MCF 10A (cell line): Measurements from ENCODE around the gene NR3C2. TPM values are rescaled to one million over a fixed set of nuclear protein-coding genes. Genes with fewer than 3 reads are reported as not detected.

Experiments
- BruUV-seq: library from RNA; stranded (reverse); fragments of 400-500 nt; replicated peaks from 2 replicates; lab custom pipeline; 2021; lab: Mats Ljungman, UMichigan
- CTCF ChIA-PET: fragments of 300-600 bp; sonication (Branson Sonifier 250); formaldehyde crosslinking; extraction: SDS; loops from one replicate; lab custom pipeline; 2021; ENCODE audit warnings: antibody characterized with exemption, inconsistent platforms; lab: Yijun Ruan, JAX
- POLR2A ChIA-PET: fragments of 300-600, 350-650 bp; sonication (Branson Sonifier 250); formaldehyde crosslinking; extraction: SDS; loops from one replicate; lab custom pipeline; 2020; ENCODE audit warnings: antibody characterized with exemption, inconsistent platforms; lab: Yijun Ruan, JAX
- DNase-seq: peaks from one replicate; pipeline ENCODE4 v3.0.0-alpha.2; 2018; ENCODE audit not compliant: unreplicated experiment
- H3K27ac Mint-ChIP-seq: one replicate; pipeline ENCODE4 v1.8.0; 2022; ENCODE audit warnings: mild to moderate bottlenecking, low read depth, mixed read lengths; ENCODE audit not compliant: unreplicated experiment
- H3K27me3 Mint-ChIP-seq: one replicate; pipeline ENCODE4 v1.8.0; 2022; ENCODE audit warnings: mixed read lengths; ENCODE audit not compliant: insufficient read depth, unreplicated experiment
- H3K36me3 Mint-ChIP-seq: one replicate; pipeline ENCODE4 v1.8.0; 2022; ENCODE audit warnings: mild to moderate bottlenecking, moderate library complexity, mixed read lengths; ENCODE audit not compliant: insufficient read depth, unreplicated experiment
- H3K4me1 Mint-ChIP-seq: one replicate; pipeline ENCODE4 v1.8.0; 2022; ENCODE audit warnings: mixed read lengths; ENCODE audit not compliant: insufficient read depth, unreplicated experiment
- H3K4me3 Mint-ChIP-seq: one replicate; pipeline ENCODE4 v1.8.0; 2022; ENCODE audit warnings: mild to moderate bottlenecking, moderate library complexity, mixed read lengths; ENCODE audit not compliant: unreplicated experiment
- H3K9me3 Mint-ChIP-seq: one replicate; pipeline ENCODE4 v1.8.0; 2022; ENCODE audit warnings: mixed read lengths; ENCODE audit not compliant: unreplicated experiment
- intact Hi-C: fragments of 100-400 bp; cut with micrococcal nuclease; formaldehyde crosslinking; loops from 2 replicates; pipeline ENCODE4 v1.14.1; 2022
- total RNA-seq: library from RNA; stranded (reverse); gene quantifications from 2 replicates; pipeline ENCODE4 v1.2.3, GENCODE V29; 2022
- TF ChIP-seq, protein P1 (sequence below): fragments of 200-600 bp; IDR thresholded peaks from one replicate; pipeline ENCODE4 v1.8.0; 2022; ENCODE audit warnings: antibody characterized with exemption, mild to moderate bottlenecking; ENCODE audit not compliant: unreplicated experiment

NR3C2 gene
- total RNA-seq, 1 experiment from 2014 or later, result 0.21 TPM

DNA sequence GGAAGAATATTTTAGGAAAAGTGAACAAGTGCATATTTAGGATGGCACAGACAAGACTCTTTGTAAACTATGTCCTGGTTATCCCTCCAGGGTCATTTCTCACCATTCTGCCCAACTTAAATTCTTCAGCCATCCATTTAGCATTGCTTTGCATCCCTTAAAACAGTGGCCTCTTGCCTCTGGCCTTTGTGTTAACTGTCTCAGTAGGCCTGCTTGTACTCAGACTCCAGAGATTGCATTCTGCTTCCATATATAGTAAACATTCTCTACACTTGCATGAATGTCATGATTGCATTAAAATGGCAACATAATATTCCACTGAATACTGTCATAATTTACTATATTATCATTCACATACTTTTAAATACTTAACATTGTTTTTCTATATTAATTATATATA is 43.2 kb downstream of the NR3C2 start:
- BruUV-seq, result no TSS peak
- TF ChIP-seq, protein P1, sequence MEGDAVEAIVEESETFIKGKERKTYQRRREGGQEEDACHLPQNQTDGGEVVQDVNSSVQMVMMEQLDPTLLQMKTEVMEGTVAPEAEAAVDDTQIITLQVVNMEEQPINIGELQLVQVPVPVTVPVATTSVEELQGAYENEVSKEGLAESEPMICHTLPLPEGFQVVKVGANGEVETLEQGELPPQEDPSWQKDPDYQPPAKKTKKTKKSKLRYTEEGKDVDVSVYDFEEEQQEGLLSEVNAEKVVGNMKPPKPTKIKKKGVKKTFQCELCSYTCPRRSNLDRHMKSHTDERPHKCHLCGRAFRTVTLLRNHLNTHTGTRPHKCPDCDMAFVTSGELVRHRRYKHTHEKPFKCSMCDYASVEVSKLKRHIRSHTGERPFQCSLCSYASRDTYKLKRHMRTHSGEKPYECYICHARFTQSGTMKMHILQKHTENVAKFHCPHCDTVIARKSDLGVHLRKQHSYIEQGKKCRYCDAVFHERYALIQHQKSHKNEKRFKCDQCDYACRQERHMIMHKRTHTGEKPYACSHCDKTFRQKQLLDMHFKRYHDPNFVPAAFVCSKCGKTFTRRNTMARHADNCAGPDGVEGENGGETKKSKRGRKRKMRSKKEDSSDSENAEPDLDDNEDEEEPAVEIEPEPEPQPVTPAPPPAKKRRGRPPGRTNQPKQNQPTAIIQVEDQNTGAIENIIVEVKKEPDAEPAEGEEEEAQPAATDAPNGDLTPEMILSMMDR, result no peak
- intact Hi-C loops, result no loop called here
- no peaks in the 10 kb centered on the region for H3K27me3 Mint-ChIP-seq
- H3K4me1 Mint-ChIP-seq, result no peaks in the 10 kb centered on the region
- CTCF ChIA-PET, result no interaction called here
- H3K4me3 Mint-ChIP-seq, result no peak overlapping the region
- no peaks in the 10 kb centered on the region for H3K9me3 Mint-ChIP-seq
- POLR2A ChIA-PET, result no interaction called here
- DNase-seq, result no peak
- H3K36me3 Mint-ChIP-seq, result no peaks in the 10 kb centered on the region
- no peak overlapping the region for H3K27ac Mint-ChIP-seq

GRCh38 chr4:148397771-148398170 is 44.4 kb downstream of the NR3C2 start:
- Mint-ChIP-seq H3K4me1 (no peaks in the 10 kb centered on the region), H3K9me3 (no peaks in the 10 kb centered on the region), H3K36me3 (no peaks in the 10 kb centered on the region), H3K27ac (no peak overlapping the region), H3K27me3 (no peaks in the 10 kb centered on the region), H3K4me3 (no peak overlapping the region)
- TF ChIP-seq, protein P1, result no peak
- intact Hi-C loops, result no loop called here
- no TSS peak for BruUV-seq
- DNase-seq, result no peak
- ChIA-PET POLR2A (no interaction called here), CTCF (interaction anchor here (0.7 kb wide), 1 partner anchor 9 kb away, joined by 3 read pairs; no protein-coding TSS in a partner anchor)

GRCh38 chr4:148396986-148397673 is 45.1 kb downstream of the NR3C2 start:
- CTCF ChIA-PET, result no interaction called here
- H3K4me1 Mint-ChIP-seq, result no peaks in the 10 kb centered on the region

DNA sequence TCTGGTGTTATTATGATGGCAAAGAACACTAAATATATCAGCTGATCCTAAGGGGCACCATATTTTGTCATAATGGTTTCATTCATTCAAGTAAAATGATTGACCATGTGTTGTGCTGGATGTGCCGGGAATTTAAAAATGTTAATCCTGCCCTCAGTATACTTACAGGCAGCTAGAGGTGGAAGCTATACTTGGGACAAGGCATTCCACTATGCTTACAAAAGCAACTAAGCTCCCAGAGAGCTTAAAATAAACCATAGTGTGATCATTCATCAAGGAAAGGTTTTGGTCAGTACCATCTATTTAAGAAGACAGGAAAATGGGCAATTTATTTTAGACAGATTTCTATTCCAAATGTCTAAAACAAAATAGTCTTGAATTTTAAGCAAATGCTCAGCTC is 46.4 kb downstream of the NR3C2 start:
- ChIA-PET CTCF (interaction anchor here (0.6 kb wide), 1 partner anchor 45 kb away, joined by 4 read pairs; no protein-coding TSS in a partner anchor), POLR2A (interaction anchor here (1.2 kb wide), 1 partner anchor 20 kb away, joined by 3 read pairs; no protein-coding TSS in a partner anchor)

More at GRCh38 chr4:148396986-148397673, 45.1 kb downstream of the NR3C2 start:
- TF ChIP-seq, protein P1, result no peak
- POLR2A ChIA-PET, result interaction anchor here (1.2 kb wide), 1 partner anchor 19 kb away, joined by 3 read pairs; no protein-coding TSS in a partner anchor
- no peaks in the 10 kb centered on the region for H3K9me3 Mint-ChIP-seq
- H3K4me3 Mint-ChIP-seq, result no peak overlapping the region
- no peaks in the 10 kb centered on the region for H3K27me3 Mint-ChIP-seq
- no peaks in the 10 kb centered on the region for H3K36me3 Mint-ChIP-seq
- intact Hi-C loops, result no loop called here
- DNase-seq, result no peak
- H3K27ac Mint-ChIP-seq, result no peak overlapping the region
- BruUV-seq, result no TSS peak

More for the DNA sequence above, 46.4 kb downstream of the NR3C2 start:
- no peaks in the 10 kb centered on the region for H3K9me3 Mint-ChIP-seq
- no peaks in the 10 kb centered on the region for H3K36me3 Mint-ChIP-seq
- H3K4me1 Mint-ChIP-seq, result no peaks in the 10 kb centered on the region
- no peak overlapping the region for H3K4me3 Mint-ChIP-seq
- no peak for DNase-seq
- intact Hi-C loops, result no loop called here
- TF ChIP-seq, protein P1, result no peak
- no peak overlapping the region for H3K27ac Mint-ChIP-seq
- H3K27me3 Mint-ChIP-seq, result no peaks in the 10 kb centered on the region
- BruUV-seq, result no TSS peak
